ENCODE data around the gene DERL3. TPM values are rescaled to one million over a fixed set of nuclear protein-coding genes. Genes with fewer than 3 reads are reported as not detected.
A peak's percentile ranks its signal among the peaks of the same experiment; 100 is the strongest.

DERL3 gene
- total RNA-seq, 1 donor from 2014 or later: not detected

DNA sequence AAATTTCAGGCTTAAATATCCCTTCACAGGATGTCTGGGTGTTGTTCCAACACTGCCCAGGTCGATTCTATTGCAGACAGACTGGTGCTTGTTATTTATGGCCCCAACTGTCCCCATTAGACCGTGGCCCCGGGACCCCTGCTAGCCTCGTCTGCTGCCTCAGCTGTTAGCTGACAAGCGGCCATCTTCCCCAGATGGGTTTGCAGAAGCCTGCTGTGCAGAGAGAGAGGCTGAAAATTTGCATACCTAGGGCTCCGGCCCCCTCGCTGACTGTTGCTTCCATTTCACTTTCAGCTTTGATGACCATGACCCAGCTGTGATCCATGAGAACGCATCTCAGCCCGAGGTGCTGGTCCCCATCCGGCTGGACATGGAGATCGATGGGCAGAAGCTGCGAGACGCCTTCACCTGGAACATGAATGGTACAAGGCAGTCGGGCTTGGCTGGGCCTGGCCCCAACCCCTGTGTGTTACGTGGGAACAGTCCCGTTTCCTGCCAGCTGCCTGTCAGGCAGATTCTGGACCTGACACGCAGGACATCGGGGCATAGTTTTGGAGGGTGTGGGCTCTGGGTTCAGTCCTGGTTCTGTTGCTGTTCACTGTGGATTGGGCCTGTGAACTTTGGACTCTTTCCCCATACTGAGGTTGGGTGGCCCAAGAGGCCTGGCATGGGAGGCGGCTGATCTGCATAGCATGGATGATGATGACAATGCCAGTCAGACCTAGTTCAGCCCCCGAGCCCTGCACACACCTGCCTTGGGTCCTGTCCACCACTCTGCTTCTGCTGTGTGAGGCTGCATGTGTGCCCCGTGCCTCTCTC lies 35.6 kb downstream of the DERL3 start:
- no peak for DNase-seq (ENCODE audit: low spot score)

DNA sequence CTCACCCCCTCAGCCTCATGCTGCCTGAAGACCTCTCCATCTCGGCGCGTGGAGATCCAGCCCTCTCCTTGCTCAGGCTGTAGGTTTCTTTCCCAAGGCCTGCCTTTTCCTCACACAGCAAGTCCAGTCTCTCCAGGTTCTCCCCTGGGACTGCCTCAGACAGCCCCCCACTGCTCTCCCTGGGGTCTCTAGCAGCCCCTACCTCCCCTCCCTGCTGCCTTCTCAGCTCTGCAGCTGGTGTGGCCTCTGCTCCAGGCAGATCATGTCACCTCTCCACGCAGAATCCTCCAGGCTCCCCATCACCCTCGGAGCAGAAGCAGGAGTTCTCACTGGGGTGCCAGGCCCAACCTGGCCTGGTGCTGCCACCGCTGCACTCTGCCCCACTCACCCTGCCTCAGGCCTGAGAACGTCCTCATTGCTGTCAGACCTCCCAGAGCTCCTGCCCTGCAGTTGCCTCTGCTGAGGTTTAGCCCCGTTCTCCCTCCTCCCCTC lies 36.9 kb downstream of the DERL3 start:
- no peak for DNase-seq (ENCODE audit: low spot score)

DNA sequence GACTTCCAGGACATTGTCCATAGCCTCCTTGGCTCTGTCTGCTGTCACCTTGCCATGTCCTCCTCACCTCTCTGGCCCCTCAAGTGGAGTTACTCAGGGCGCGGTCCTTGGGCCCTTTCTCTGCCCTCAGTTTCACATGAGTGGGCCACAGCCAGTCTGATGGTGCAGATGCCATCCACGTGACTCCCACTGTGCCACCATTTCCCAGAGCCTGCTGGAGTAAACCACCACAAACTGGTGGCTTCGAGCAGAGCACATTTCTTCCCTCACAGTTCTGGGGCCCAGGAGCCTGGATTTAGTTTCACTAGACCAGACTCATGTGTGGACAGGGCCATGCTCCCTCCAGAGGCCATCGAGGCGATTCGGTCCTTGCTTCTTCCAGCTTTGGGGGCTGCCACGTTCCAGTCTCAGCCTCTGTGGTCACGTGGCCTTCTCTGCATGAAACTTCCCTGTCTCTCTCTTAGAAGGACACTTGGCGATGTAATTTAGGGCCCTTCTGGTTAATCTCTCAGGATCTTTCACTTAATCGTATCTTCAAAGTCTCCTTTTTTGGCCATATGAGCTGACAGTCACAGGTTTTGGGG lies 37.5 kb downstream of the DERL3 start:
- no peak for DNase-seq (ENCODE audit: low spot score)

- DNase-seq (ENCODE audit: low spot score): no peak
Observed at GRCh38 chr22:23800297-23801237, 38.2 kb downstream of the DERL3 start.

DNA sequence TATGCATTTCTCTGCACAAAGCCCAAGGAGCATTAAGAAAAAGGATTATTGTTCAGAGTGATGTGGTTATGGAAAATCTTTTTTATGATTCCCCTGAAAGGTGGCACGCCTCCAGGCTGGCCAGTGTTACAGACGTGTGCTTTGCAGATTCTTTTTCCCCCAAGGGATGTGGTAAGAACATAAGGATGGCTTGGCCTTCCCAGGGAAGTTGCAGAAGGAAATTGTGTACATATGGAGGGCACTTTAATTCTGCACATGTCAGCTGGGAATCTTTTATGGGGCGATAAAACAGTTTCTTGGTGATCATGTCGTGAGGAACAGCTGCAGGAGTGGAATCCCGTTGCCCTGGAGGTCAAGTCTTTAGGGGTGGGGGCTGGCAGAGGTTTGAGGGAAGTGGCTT lies 42.3 kb downstream of the DERL3 start:
- DNase-seq (ENCODE audit: low spot score): peak; percentile 94

DNA sequence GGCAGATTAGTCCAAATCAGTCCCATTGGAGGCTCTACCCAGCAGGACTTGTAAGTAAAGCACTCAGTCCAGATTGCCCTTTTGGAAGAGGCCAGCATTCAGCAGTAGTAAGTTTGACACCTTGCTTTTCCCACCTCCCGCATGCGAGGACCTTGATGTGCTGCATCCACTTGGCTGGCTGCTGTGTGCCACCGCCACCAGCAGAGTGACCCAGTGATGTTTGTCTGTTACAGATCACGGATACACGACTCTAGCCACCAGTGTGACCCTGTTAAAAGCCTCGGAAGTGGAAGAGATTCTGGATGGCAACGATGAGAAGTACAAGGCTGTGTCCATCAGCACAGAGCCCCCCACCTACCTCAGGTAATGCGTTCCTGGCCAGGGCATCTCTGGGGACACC lies 45.5 kb downstream of the DERL3 start:
- DNase-seq (ENCODE audit: low spot score): no peak

DNA sequence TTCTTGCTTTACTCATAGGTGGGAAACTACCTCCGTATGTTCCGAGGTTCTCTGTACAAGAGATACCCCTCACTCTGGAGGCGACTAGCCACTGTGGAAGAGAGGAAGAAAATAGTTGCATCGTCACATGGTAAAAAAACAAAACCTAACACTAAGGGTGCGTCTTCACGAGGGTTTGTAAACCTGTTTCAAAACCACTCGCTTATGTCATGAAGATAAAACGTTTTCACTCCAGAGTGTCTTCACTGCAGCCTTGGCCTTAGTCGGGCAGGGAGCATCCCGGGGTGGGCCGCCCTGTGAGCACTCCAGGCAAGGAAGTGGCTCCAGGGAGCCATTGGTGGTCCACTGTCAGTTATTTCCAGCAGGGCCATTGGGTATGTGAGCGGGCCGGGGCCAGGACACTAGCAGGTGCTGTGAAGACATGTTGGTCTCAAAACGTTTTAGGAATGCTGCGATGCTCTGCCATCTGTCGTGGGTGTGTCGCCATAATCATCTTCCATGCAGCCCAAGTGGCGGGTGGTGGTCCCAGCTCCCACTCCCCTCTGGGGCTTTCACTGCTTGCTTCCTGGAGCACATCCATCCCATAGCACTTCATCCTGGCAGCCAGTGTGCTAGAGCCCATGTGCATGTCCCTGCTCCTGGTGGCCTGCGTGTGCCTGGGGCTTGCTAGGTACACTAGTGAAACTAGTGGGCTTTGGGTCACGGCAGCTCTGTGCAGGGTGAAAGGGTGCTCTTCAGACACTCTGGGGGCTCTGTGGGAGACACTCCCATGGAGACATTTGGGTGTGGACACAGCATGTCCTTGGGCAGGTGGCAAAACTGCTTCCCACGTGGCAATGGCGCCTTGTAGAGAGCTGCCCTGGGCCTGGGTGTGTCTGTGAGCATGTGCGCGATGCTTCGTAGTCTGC lies 46.8 kb downstream of the DERL3 start:
- DNase-seq (ENCODE audit: low spot score): no peak

DNA sequence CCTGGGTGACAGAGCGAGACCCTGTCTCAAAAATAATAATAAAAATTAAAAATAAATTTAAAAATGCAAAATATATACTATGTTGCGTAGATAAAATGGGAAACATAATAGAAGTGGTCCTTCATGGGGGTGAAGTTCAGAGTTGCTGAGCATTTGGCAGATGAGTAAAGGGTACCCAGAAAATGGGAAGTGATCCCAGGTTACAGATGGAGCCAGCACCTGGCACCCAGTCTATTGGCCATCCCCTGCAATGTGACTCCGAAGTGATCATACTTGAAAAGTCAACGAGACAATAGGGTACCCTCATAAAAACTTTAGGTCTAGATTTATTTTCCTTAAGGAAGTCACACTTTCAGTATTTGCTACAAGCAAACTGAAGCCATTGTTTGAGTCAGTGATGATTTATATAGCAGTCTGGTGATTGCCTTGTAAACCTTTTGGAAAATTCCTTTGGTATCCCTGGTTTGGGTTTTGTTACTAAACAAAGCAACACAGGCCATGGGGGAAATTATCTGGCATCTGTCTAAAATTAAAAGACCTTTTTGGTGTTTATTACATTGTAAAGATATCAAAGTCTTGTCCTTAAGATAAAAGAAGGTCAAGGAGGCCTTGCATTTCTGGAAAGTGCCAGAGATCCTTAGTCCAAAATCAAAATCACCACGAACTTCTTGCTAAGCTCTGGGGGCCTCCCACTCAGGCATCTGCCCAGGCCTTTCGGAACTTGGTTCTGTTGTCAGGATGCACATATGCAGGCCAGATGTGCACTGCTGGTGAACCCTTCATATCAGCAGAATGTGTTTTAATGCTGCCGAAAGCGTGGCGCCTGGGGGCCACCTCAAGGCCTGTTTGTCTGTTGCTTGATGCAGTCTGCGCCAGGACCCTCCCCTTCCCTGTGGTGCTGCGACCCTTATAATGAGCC lies 47.7 kb downstream of the DERL3 start:
- peak; percentile 97 for DNase-seq (ENCODE audit: low spot score)

DNA sequence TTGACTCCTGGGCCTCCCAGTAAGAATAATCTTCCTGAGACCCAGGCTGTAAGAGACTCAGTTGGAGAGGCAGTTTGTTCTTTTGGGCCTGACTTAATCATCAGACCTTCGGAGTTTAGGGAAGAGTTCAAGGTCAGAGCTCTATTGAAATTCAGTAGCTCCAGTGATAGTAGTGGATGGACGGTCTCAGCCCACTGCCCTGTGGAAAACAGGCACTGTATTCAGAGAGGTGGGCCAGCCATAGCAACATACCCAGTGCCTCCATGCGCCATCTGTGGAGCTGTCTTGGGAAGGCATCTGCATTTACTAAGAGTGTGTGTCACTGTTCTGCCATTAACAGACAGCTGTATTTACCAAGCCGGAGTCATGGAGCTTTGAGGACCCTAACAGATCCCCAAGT lies 49.2 kb downstream of the DERL3 start:
- DNase-seq (ENCODE audit: low spot score): no peak

DNA sequence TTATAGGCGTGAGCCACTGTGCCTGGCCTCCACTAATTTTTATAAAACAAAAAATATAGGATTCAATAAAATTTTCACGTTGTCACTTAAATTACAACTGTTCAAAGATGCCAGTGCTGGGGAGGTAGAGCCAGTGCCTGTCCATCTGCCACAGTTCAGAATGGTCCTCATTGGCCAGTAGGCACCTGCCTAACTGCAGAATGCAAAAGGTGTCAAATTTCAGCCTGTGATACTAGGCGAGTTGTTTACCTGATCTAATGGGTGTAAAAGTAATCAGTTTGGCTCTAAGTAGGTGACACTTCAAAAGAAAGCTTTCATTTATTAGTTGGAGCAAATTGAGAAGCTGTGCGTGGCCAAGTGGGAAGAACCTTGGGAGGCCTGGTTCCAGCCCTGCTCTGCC lies 49.7 kb downstream of the DERL3 start:
- no peak for DNase-seq (ENCODE audit: low spot score)

DNA sequence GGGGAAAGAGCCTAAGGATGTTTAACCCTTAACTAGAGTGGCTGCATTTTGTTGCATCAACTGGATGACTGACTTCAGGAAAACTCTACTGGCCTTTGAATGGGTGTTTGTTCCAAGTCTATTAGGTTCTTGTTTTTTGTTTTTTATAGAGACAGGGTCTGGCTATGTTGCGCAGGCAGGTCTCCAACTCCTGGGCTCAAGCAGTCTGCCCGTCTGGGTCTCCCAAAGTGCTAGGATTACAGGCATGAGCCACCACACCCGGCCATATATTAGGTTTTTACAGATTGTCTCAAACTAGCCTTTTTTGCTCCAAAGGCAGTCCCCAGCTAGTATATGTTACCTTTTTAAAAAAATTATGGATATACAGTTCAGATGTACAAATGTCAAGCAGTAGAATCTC lies 50.9 kb downstream of the DERL3 start:
- peak; percentile 53 for DNase-seq (ENCODE audit: low spot score)

GRCh38 chr22:23787600-23787896 lies 51.3 kb downstream of the DERL3 start:
- DNase-seq (ENCODE audit: low spot score): no peak

- peak; percentile 95 for DNase-seq (ENCODE audit: low spot score)
Observed at GRCh38 chr22:23786752-23787599, 51.8 kb downstream of the DERL3 start, which contains the start of gene SMARCB1. SMARCB1 (plus strand) TSS chr22:23786966; CDS start chr22:23787170, 204 bp downstream.

DNA sequence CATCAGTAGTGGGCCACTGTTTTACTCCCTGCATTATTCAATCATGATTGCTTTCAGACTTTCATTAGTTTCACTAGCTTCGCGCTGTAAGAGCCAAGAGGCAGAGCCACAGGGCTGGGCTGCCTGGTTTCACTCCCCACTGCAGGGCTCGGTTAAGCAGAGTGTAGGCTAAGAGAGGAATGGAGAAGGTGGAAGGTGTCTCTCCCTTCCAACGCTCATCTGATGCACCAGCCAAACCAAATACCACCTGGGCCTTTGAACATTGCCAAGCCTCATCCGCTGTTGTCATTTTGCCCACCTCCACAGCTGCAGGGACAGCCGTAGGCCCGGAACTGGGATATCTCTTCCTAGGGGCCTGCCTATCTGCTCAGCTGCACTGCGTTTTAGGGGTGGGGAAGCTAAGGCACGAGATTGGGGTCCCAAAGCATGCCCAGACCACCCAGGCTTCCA lies 52.5 kb downstream of the DERL3 start:
- DNase-seq (ENCODE audit: low spot score): no peak

Other genes starting within 250 kb of the DERL3 start
- gene DRICH1, start 206.7 kb downstream of the DERL3 start, total RNA-seq (ENCODE audit: insufficient read depth, low replicate concordance): not detected
- gene RGL4, start 148.0 kb downstream of the DERL3 start, total RNA-seq (ENCODE audit: insufficient read depth, low replicate concordance): 3.1 TPM
- gene ZNF70, start 87.9 kb downstream of the DERL3 start, total RNA-seq (ENCODE audit: insufficient read depth, low replicate concordance): 5.3 TPM
- not detected for gene VPREB3, start 84.6 kb downstream of the DERL3 start, total RNA-seq (ENCODE audit: insufficient read depth, low replicate concordance)
- not detected for gene C22orf15, start 76.0 kb downstream of the DERL3 start, total RNA-seq (ENCODE audit: insufficient read depth, low replicate concordance)
- not detected for gene CHCHD10, start 71.0 kb downstream of the DERL3 start, total RNA-seq (ENCODE audit: insufficient read depth, low replicate concordance)
- gene MMP11, start 66.2 kb downstream of the DERL3 start, total RNA-seq (ENCODE audit: insufficient read depth, low replicate concordance): 13.7 TPM
- gene SMARCB1, start 52.0 kb downstream of the DERL3 start, total RNA-seq (ENCODE audit: insufficient read depth, low replicate concordance): 8.9 TPM
- gene SLC2A11, start 18.9 kb upstream of the DERL3 start, total RNA-seq (ENCODE audit: insufficient read depth, low replicate concordance): 6.7 TPM
- 202 TPM for gene MIF, start 55.4 kb upstream of the DERL3 start, total RNA-seq (ENCODE audit: insufficient read depth, low replicate concordance)
- gene GSTT2B, start 122.2 kb upstream of the DERL3 start, total RNA-seq (ENCODE audit: insufficient read depth, low replicate concordance): 7.2 TPM
- gene DDTL, start 127.9 kb upstream of the DERL3 start, total RNA-seq (ENCODE audit: insufficient read depth, low replicate concordance): 3.6 TPM
- gene DDT, start 135.4 kb upstream of the DERL3 start, total RNA-seq (ENCODE audit: insufficient read depth, low replicate concordance): 21.4 TPM
- not detected for gene GSTT2, start 141.1 kb upstream of the DERL3 start, total RNA-seq (ENCODE audit: insufficient read depth, low replicate concordance)
- gene GSTT4, start 166.4 kb upstream of the DERL3 start, total RNA-seq (ENCODE audit: insufficient read depth, low replicate concordance): not detected
- 65.0 TPM for gene CABIN1, start 172.3 kb upstream of the DERL3 start, total RNA-seq (ENCODE audit: insufficient read depth, low replicate concordance)